ENCODE data around the gene CTSF.

CTSF gene

DNA sequence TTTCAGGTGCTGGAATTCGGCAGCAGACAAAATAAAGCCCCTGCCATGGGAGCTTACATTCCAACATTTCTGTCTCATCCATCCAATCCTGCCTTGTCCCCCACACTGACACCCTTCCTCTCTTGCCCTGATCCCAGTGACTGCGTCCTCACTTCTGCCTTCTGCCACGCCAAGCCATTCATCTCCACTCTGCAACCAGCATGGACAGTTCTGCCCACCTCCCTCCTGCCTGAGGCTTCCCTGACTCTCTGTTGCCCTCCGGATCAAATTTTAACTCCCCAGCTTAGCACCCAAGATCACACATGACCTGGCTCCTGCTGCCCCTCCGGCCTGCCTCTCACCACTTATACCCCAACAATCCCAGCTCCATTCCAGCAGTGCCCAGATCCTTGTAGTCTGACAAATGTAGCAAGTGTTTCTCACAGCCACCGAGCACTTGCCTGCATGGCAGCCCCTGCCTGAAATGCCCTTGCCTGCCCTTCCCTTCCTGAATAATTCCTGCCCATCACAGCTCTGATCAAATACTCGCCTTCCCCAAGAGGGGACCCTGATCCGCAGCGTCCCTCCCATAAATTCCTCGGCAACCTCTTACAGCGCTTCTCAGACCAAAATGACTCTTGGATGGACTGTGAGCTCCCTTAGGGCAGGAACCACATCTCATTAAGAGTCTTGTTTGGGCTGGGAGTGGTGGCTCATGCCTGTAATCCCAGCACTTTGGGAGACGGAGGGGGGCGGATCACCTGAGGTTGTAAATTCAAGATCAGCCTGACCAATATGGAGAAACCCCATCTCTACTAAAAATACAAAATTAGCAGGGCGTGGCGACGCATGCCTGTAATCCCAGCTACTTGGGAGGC, 19.4 kb downstream of the CTSF start:
- TF ChIP-seq POLR2AphosphoS5 (IDR thresholded peaks at IDR 0.05; ENCODE audit: low read depth) (no peak), GABPA (IDR thresholded peaks at IDR 0.05; ENCODE audit: low read depth) (no peak), SPI1 (IDR thresholded peaks at IDR 0.05; ENCODE audit: borderline replicate concordance, low read depth) (no peak), REST (IDR thresholded peaks at IDR 0.05; ENCODE audit: insufficient replicate concordance, low read depth) (no peak)
- TF ChIP-seq, protein P1, sequence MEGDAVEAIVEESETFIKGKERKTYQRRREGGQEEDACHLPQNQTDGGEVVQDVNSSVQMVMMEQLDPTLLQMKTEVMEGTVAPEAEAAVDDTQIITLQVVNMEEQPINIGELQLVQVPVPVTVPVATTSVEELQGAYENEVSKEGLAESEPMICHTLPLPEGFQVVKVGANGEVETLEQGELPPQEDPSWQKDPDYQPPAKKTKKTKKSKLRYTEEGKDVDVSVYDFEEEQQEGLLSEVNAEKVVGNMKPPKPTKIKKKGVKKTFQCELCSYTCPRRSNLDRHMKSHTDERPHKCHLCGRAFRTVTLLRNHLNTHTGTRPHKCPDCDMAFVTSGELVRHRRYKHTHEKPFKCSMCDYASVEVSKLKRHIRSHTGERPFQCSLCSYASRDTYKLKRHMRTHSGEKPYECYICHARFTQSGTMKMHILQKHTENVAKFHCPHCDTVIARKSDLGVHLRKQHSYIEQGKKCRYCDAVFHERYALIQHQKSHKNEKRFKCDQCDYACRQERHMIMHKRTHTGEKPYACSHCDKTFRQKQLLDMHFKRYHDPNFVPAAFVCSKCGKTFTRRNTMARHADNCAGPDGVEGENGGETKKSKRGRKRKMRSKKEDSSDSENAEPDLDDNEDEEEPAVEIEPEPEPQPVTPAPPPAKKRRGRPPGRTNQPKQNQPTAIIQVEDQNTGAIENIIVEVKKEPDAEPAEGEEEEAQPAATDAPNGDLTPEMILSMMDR (IDR thresholded peaks at IDR 0.05; ENCODE audit: insufficient read depth, low read length): no peak
- no peak overlapping the region for H3K4me3 ChIP-seq (replicated peaks; ENCODE audit: insufficient read depth, low read length)
- no peak overlapping the region for H3K27ac ChIP-seq (replicated peaks)

DNA sequence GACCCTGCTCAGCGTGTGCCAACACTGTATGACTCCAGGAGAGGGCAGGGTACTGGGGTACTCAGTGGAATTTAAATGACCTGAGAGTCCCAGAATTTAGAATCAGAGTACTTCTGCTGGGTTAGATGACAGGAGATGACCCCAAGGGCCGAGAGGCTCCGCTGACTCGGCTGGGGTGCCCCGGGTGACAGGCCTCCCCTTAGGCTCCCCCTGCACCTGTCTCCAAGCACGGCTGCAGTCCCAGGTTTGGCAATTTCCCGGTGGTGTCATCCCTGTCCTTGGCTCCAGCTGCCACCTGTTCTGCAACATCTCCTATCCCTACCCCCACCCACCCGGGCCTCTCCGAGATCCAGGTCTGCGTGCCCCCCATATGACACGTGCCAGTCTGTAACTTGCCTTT, 20.4 kb downstream of the CTSF start:
- H3K27ac ChIP-seq (replicated peaks): no peak overlapping the region
- DNase-seq (ENCODE audit: low read depth in 1 of 2, low spot score in 1 of 2): no peak
- peaks cover 2% of the 10 kb centered on the region for H3K27me3 ChIP-seq (ENCODE audit: insufficient read depth, poor library complexity, severe bottlenecking)
- TF ChIP-seq SPI1 (IDR thresholded peaks at IDR 0.05; ENCODE audit: borderline replicate concordance, low read depth) (no peak), REST (IDR thresholded peaks at IDR 0.05; ENCODE audit: insufficient replicate concordance, low read depth) (no peak), GABPA (IDR thresholded peaks at IDR 0.05; ENCODE audit: low read depth) (no peak)
- H3K4me3 ChIP-seq (replicated peaks; ENCODE audit: insufficient read depth, low read length): no peak overlapping the region

More for the DNA sequence above, 19.4 kb downstream of the CTSF start:
- H3K27me3 ChIP-seq (ENCODE audit: insufficient read depth, poor library complexity, severe bottlenecking): peaks cover 2% of the 10 kb centered on the region
- no peak for DNase-seq (ENCODE audit: low read depth in 1 of 2, low spot score in 1 of 2)

GRCh38 chr11:66547662-66548009, 20.8 kb downstream of the CTSF start:
- DNase-seq (ENCODE audit: low read depth in 1 of 2, low spot score in 1 of 2): no peak
- Histone ChIP-seq H3K27ac (replicated peaks) (no peak overlapping the region), H3K27me3 (ENCODE audit: insufficient read depth, poor library complexity, severe bottlenecking) (peaks cover 2% of the 10 kb centered on the region), H3K4me3 (replicated peaks; ENCODE audit: insufficient read depth, low read length) (no peak overlapping the region)
- TF ChIP-seq POLR2AphosphoS5 (IDR thresholded peaks at IDR 0.05; ENCODE audit: low read depth) (no peak), REST (IDR thresholded peaks at IDR 0.05; ENCODE audit: insufficient replicate concordance, low read depth) (no peak), SPI1 (IDR thresholded peaks at IDR 0.05; ENCODE audit: borderline replicate concordance, low read depth) (no peak), GABPA (IDR thresholded peaks at IDR 0.05; ENCODE audit: low read depth) (no peak)
- TF ChIP-seq, protein P1 (IDR thresholded peaks at IDR 0.05; ENCODE audit: insufficient read depth, low read length): no peak

Data from HL-60 (cell line).